HL-60/S4 treated with phorbol 12-myristate 13-acetate at 8.2 ng/mL for 4 days and 3 days (cell line): ENCODE measurements around the gene DPP10.
"Not testable (repeated sequence)": the region's sequence is repeated elsewhere in the genome, so short reads cannot be mapped to it uniquely, and the experiment has no call there.

Experiments used
- in situ Hi-C: fragments of 300-500 bp; cut with MboI; formaldehyde crosslinking; loops from 2 replicates; pipeline ENCODE4 v1.15.0; 2022; ENCODE audit warnings: low sequenced_read_pairs

The DPP10 gene

DNA sequence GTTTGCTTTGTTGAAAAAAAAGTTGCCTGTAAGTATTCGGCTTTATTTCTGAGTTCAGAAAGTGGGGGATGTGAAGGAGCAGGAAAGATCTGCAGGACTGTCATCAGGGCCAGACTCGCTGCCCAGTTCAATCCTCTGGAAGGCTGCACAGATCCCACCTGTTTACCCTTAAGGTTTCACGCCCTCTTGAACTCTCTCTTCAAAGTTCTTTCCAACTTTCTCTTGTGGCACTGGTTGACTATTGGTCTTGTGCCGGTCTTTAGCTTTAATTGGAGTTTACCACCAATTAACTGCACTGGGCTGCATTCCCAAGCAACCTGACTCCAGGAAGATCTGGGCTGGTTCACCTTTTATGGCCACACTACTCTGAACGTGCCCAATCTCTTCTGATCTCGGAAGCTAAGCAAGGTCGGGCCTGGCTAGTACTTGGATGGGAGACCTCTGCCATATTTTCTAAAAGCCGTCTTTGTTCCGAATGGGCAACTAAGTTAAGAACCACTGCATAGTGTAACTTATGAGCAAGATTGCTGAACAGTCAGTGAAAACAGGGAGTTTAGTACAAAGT lies 495.0 kb downstream of the DPP10 start:
- in situ Hi-C loops = no loop called here

DNA sequence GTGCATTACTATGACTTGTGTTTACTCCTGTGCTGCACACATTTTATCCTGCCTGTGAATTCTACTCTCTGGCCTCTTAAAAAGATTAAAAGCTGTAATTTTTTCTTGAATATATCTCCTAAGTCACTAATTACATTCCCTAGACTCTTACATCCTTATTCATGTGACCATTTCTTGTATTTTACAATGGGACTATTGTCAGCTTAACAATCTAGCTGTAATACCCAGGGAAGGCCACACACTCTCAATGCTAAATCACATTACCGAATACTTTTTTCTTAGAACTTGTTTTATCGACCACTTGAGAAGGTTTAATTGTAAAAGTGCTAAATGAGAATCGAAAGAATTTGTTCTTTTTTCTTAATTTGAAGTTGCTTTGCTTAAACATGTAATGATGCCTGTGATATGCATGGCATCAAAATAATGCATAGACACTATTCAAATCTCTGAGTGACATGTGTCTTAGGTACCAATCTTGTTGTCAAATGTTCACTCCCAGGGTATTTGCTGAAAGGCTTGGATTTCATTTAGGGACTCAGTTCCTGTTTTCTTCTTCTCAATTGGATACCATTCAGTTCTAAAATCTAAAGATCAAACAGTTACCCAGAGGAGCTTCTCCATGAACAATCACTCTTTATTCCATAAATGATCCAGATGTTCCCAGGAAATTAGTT lies 498.5 kb downstream of the DPP10 start:
- in situ Hi-C loops = no loop called here

- in situ Hi-C loops = no loop called here
Observed at GRCh38 chr2:114949228-114949804, 506.9 kb downstream of the DPP10 start.

DNA sequence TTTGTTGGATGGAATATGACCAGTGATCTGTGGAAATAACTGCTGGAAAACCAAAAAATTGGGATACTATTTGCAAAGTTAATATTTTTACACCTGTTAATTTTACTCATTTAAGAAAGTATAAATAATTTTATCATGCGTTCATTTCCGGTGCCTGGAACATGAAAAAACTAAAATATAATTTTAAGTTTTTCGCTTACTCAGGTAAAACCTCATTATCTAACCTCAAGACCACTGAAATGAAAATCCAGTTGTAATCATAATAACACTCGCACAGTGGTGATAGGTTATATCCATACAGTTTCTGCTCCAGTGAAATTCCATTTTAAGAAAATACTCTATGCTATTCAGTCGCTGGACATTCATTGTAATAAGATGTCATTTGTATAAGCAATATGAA lies 517.9 kb downstream of the DPP10 start:
- in situ Hi-C loops = no loop called here

- in situ Hi-C loops = no loop called here
Observed at GRCh38 chr2:114962532-114962931, 520.1 kb downstream of the DPP10 start.

DNA sequence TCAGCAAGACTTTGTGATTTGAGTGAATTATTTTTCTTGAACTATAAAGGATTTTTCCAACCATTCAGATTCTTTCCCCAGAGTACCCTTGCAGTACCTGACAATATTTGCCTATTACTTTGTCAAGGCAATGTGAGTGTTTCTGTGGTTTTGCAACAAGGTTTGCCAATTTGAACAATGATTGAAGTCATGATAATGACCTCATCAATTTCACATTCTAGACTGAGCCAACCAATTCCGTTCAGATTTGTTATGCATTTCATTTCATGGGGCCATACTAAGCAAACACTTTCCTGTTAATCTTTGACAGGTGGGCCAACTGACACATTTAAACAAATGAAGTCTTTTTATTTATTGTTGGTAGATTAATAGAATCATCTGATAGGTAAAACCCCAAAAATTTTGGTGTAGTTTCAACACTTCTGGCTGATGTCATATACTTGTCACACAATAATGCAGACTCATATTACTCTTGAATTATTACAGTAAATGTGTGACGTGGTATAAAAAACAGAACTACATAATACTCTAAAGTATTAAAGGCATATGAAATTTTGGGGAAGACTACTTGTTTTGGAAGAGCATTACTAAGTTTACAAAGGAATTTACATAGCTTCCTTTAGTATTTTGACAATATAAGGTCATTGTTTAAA lies 526.4 kb downstream of the DPP10 start:
- in situ Hi-C loops = no loop called here

DNA sequence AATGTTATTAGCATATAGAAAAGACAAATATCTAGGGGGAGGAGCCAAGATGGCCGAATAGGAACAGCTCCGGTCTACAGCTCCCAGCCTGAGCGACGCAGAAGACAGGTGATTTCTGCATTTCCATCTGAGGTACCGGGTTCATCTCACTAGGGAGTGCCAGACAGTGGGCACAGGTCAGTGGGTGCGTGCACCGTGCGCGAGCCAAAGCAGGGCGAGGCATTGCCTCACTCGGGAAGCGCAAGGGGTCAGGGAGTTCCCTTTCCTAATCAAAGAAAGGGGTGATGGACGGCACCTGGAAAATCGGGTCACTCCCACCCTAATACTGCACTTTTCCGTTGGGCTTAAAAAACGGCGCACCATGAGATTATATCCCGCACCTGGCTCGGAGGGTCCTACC lies 561.9 kb downstream of the DPP10 start:
- in situ Hi-C loops = not testable (repeated sequence)

DNA sequence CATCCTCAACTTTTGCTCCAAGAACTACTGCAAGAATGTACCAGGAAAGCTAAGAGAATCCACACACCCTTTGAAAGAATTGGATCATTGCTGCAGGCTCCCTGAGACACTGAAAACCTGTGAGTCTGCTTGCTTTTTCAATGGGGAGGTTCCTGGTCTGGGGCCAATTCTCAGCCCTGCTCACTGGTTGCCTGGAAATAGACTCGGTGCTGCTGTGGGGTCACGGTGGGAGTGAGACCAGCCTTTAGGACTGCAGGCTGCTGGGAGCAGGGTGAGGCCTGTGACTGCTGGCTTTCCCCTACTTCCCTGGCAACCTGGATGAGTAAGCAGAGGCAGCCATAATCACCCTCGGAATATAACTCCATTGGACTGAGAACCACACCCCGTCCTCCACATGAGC lies 569.3 kb downstream of the DPP10 start:
- in situ Hi-C loops = no loop called here

GRCh38 chr2:115022013-115022412 lies 579.6 kb downstream of the DPP10 start:
- in situ Hi-C loops = not testable (repeated sequence)

GRCh38 chr2:115034801-115035200 lies 592.4 kb downstream of the DPP10 start:
- in situ Hi-C loops = no loop called here

DNA sequence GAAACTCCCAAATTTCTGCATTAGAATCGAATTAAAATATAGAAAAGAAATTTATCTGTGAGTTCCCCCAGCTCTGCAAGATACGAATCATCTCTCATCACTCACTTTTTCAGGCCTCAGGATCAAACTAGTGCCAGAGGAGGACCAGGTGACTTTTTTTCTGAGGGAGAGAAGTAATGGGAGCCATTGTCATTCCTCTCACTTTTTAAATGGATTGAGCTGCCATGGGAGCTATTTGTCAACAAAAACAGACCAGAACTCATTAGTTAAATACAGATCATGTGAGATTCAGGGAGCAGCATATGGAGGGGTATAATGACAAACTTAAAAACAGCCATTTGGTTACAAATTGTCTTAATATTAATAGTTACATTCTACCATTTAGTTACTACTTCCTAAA lies 594.4 kb downstream of the DPP10 start:
- in situ Hi-C loops = no loop called here

DNA sequence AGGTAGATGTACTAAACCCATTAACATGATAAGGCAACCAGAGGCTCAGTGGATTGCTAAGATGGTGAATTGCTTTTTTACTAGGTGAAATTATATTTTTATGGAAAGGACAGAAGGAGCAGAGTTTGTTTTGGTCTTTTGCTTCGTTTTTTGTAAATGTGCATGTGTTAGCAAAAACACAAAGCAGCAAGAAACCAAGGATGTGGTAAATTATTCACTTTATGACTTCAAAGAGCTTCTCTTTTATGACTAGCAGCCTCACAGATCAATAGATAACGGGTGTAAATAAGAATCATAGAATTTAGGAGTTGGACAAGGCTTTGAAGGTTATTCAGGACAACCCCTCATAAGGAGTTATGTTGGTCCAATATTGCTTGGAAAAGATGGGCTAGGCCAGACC lies 615.0 kb downstream of the DPP10 start:
- in situ Hi-C loops = no loop called here

DNA sequence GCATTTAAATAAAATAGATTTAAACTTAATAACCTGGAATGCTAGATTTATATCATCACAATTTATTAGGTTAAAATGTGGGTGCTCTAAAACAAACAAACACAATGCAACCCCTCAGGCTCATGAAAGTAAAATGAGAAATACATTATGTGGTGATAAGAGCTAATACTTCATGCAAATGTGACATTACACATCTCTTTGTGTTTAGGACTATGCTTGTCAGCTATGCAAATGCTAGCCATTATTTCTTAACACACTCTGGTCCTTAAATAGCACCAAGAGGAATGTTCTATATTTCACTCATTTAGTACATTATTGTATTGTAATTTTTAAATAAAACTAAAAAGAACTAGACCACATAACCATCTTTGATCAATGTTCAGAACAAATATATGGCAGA lies 627.6 kb downstream of the DPP10 start:
- in situ Hi-C loops = no loop called here

- in situ Hi-C loops = no loop called here
Observed at GRCh38 chr2:115071534-115071933, 629.1 kb downstream of the DPP10 start.

DNA sequence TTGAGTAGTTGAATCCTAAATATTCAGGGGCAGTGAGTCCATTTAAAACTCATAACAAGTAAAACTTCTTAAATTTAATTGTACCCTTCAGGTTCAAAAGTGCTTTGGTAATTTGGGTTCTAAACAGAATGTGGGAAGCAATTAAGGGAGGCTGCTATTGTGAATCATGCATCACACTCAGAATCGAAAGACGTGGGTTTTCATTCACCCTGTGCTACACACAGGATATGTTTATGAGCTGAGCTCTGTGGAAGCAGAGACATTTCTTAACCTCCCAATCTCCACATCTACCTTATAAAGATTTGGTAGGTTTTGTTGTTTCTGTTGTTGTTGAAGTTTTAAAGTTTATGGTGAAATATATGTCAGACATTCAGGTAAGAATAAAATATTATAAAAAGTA lies 633.4 kb downstream of the DPP10 start:
- in situ Hi-C loops = no loop called here

DNA sequence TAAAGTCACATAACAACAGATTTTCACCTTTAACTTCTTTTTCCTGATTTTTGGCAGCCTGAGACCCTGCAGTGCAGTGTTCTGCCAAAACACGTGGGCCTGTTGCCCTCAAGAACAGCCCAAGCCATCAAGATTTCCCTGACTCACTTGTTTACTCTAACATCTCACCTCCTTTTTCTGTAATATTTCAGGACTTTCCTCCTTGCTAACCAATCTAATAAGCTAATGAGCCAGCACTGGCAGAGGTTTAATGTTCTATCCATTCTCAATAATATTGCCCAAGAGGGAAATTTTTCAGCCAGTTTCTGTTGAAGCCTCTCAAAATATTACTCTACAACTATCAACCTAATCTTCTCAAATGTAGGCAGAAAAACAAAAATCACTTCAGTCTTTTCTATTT lies 635.2 kb downstream of the DPP10 start:
- in situ Hi-C loops = no loop called here

GRCh38 chr2:115083225-115083624 lies 640.8 kb downstream of the DPP10 start:
- in situ Hi-C loops = no loop called here

- in situ Hi-C loops = no loop called here
Observed at GRCh38 chr2:115083711-115084110, 641.3 kb downstream of the DPP10 start.

DNA sequence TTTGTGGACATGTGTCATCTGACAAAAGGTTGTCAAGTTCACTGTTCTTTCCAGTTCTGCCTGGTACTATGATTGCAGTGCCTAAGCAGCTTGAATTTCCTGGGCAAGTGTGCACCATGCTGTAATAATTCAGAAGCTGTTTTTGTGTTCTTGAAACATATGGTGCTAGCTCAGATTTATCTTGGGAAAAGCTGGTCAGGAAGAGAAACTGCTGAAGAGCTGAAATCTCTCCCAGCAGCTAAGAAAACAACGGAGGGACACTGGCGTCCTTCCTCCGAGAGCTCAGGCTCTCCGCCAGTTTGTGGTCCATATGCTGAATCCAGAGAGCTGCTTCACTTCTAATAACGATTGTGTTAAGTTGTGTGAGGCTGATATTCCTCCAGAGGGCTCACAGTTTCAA lies 642.0 kb downstream of the DPP10 start:
- in situ Hi-C loops = no loop called here

- in situ Hi-C loops = not testable (repeated sequence)
Observed at GRCh38 chr2:115086051-115086620, 643.7 kb downstream of the DPP10 start.

DNA sequence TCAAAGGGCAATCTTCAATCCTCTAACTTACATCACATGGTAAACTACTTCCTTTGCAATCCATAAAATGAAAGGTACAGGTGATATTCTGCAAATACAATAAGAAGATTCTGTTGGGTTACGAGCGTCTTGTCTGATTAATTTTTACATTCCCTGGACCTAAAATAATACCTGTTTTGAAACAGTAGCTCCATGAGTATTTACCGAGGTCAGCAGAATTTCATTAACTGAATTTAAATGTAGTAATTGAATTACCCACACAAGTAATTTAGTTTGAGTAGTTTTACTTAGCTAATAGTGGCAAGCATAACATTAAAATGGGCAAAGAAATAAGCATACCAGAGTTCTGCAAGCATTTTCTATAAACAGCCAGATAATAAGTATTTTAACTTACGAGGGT lies 652.0 kb downstream of the DPP10 start:
- in situ Hi-C loops = no loop called here

- in situ Hi-C loops = no loop called here
Observed at GRCh38 chr2:115105966-115106365, 663.5 kb downstream of the DPP10 start.
